ENCODE data around the gene TSPEAR.

TSPEAR gene

GRCh38 chr21:44658541-44658910 lies 52.8 kb downstream of the TSPEAR start:
- no peak for ATAC-seq
- TF ChIP-seq OSR1 (CRISPR knock-in tag; IDR thresholded peaks at IDR 0.05): no peak

GRCh38 chr21:44657635-44658540 lies 53.5 kb downstream of the TSPEAR start, which contains the start of gene KRTAP12-3:
TSS of gene KRTAP12-3 (plus strand) at chr21:44657932. CDS start at chr21:44657980, 48 bp downstream.
- TF ChIP-seq, protein P1, sequence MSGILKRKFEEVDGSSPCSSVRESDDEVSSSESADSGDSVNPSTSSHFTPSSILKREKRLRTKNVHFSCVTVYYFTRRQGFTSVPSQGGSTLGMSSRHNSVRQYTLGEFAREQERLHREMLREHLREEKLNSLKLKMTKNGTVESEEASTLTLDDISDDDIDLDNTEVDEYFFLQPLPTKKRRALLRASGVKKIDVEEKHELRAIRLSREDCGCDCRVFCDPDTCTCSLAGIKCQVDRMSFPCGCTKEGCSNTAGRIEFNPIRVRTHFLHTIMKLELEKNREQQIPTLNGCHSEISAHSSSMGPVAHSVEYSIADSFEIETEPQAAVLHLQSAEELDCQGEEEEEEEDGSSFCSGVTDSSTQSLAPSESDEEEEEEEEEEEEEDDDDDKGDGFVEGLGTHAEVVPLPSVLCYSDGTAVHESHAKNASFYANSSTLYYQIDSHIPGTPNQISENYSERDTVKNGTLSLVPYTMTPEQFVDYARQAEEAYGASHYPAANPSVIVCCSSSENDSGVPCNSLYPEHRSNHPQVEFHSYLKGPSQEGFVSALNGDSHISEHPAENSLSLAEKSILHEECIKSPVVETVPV (CRISPR knock-in tag; IDR thresholded peaks at IDR 0.05): no peak
- no peak for TF ChIP-seq ZNF8 (CRISPR knock-in tag; IDR thresholded peaks at IDR 0.05)
- no peak for TF ChIP-seq CSDC2 (CRISPR knock-in tag; IDR thresholded peaks at IDR 0.05)
- no peak for TF ChIP-seq TOX (CRISPR knock-in tag; IDR thresholded peaks at IDR 0.05; ENCODE audit: borderline replicate concordance)
- TF ChIP-seq ZFP30 (CRISPR knock-in tag; IDR thresholded peaks at IDR 0.05): no peak
- no peak for TF ChIP-seq TCF4 (CRISPR knock-in tag; IDR thresholded peaks at IDR 0.05; ENCODE audit: borderline replicate concordance)
- TF ChIP-seq ZFP3 (CRISPR knock-in tag; IDR thresholded peaks at IDR 0.05): no peak
- no peak for TF ChIP-seq BACH2 (CRISPR knock-in tag; IDR thresholded peaks at IDR 0.05; ENCODE audit: borderline replicate concordance)
- no peak for TF ChIP-seq POU6F1 (CRISPR knock-in tag; IDR thresholded peaks at IDR 0.05; ENCODE audit: borderline replicate concordance, low read depth)
- TF ChIP-seq, protein P2, sequence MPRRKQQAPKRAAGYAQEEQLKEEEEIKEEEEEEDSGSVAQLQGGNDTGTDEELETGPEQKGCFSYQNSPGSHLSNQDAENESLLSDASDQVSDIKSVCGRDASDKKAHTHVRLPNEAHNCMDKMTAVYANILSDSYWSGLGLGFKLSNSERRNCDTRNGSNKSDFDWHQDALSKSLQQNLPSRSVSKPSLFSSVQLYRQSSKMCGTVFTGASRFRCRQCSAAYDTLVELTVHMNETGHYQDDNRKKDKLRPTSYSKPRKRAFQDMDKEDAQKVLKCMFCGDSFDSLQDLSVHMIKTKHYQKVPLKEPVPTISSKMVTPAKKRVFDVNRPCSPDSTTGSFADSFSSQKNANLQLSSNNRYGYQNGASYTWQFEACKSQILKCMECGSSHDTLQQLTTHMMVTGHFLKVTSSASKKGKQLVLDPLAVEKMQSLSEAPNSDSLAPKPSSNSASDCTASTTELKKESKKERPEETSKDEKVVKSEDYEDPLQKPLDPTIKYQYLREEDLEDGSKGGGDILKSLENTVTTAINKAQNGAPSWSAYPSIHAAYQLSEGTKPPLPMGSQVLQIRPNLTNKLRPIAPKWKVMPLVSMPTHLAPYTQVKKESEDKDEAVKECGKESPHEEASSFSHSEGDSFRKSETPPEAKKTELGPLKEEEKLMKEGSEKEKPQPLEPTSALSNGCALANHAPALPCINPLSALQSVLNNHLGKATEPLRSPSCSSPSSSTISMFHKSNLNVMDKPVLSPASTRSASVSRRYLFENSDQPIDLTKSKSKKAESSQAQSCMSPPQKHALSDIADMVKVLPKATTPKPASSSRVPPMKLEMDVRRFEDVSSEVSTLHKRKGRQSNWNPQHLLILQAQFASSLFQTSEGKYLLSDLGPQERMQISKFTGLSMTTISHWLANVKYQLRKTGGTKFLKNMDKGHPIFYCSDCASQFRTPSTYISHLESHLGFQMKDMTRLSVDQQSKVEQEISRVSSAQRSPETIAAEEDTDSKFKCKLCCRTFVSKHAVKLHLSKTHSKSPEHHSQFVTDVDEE (CRISPR knock-in tag; IDR thresholded peaks at IDR 0.05): no peak
- no peak for TF ChIP-seq ZNF70 (CRISPR knock-in tag; IDR thresholded peaks at IDR 0.05)
- no peak for TF ChIP-seq RARB (CRISPR knock-in tag; IDR thresholded peaks at IDR 0.05)
- TF ChIP-seq PPARA (CRISPR knock-in tag; IDR thresholded peaks at IDR 0.05; ENCODE audit: borderline replicate concordance): no peak
- no peak for TF ChIP-seq PATZ1 (CRISPR knock-in tag; IDR thresholded peaks at IDR 0.05; ENCODE audit: borderline replicate concordance)
- no peak for TF ChIP-seq ZC3H10 (CRISPR knock-in tag; IDR thresholded peaks at IDR 0.05)
- TF ChIP-seq GLIS3 (CRISPR knock-in tag; IDR thresholded peaks at IDR 0.05): no peak
- no peak for TF ChIP-seq ZNF565 (CRISPR knock-in tag; conservative IDR thresholded peaks at IDR 0.05; ENCODE audit: low read depth)
- no peak for TF ChIP-seq OSR1 (CRISPR knock-in tag; IDR thresholded peaks at IDR 0.05)
- TF ChIP-seq, protein P3, sequence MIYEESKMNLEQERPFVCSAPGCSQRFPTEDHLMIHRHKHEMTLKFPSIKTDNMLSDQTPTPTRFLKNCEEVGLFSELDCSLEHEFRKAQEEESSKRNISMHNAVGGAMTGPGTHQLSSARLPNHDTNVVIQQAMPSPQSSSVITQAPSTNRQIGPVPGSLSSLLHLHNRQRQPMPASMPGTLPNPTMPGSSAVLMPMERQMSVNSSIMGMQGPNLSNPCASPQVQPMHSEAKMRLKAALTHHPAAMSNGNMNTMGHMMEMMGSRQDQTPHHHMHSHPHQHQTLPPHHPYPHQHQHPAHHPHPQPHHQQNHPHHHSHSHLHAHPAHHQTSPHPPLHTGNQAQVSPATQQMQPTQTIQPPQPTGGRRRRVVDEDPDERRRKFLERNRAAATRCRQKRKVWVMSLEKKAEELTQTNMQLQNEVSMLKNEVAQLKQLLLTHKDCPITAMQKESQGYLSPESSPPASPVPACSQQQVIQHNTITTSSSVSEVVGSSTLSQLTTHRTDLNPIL (CRISPR knock-in tag; IDR thresholded peaks at IDR 0.05; ENCODE audit: low read depth): no peak
- TF ChIP-seq ARNTL (CRISPR knock-in tag; IDR thresholded peaks at IDR 0.05; ENCODE audit: borderline replicate concordance, low read depth): no peak
- ATAC-seq: no peak

DNA sequence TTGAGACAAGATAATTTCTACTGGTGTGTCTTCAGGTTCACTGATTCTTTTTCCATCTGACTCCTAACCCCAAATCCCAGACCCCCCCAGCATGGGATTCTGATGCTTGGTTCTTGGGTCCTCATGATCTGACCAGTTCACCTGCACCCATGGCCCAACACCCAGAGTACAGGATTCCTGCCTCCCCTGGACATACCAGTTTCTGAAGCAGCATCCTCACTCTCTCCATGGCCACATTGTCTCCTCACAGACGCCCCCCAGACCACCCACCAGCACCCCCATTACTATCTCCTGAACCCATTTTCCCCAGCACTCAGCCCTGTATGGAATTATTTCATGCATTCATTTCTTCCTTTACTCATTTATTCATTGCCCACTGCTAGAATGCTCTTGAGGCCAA lies 54.5 kb downstream of the TSPEAR start:
- ATAC-seq: no peak
- TF ChIP-seq PATZ1 (CRISPR knock-in tag; IDR thresholded peaks at IDR 0.05; ENCODE audit: borderline replicate concordance): no peak
- TF ChIP-seq, protein P1 (CRISPR knock-in tag; IDR thresholded peaks at IDR 0.05): no peak
- TF ChIP-seq ZFP3 (CRISPR knock-in tag; IDR thresholded peaks at IDR 0.05): no peak
- no peak for TF ChIP-seq PPARA (CRISPR knock-in tag; IDR thresholded peaks at IDR 0.05; ENCODE audit: borderline replicate concordance)
- no peak for TF ChIP-seq ARNTL (CRISPR knock-in tag; IDR thresholded peaks at IDR 0.05; ENCODE audit: borderline replicate concordance, low read depth)
- TF ChIP-seq TCF4 (CRISPR knock-in tag; IDR thresholded peaks at IDR 0.05; ENCODE audit: borderline replicate concordance): no peak
- TF ChIP-seq ZNF565 (CRISPR knock-in tag; conservative IDR thresholded peaks at IDR 0.05; ENCODE audit: low read depth): no peak
- TF ChIP-seq, protein P3 (CRISPR knock-in tag; IDR thresholded peaks at IDR 0.05; ENCODE audit: low read depth): no peak
- no peak for TF ChIP-seq GLIS3 (CRISPR knock-in tag; IDR thresholded peaks at IDR 0.05)
- TF ChIP-seq CSDC2 (CRISPR knock-in tag; IDR thresholded peaks at IDR 0.05): no peak
- no peak for TF ChIP-seq ZNF70 (CRISPR knock-in tag; IDR thresholded peaks at IDR 0.05)
- TF ChIP-seq OSR1 (CRISPR knock-in tag; IDR thresholded peaks at IDR 0.05): no peak

All from SK-N-SH treated with all-trans-retinoic acid at 6 μM for 48 hours (cell line).